GM12801 (cell line): ENCODE data around the gene ADCYAP1R1.

ENCODE experiments used
- CTCF ChIP-seq: IDR thresholded peaks from one replicate; pipeline ENCODE4 v1.5.1; 2011; ENCODE audit warnings: control low read depth; ENCODE audit not compliant: insufficient read length; ENCODE audit errors: extremely low read depth

Gene ADCYAP1R1

DNA sequence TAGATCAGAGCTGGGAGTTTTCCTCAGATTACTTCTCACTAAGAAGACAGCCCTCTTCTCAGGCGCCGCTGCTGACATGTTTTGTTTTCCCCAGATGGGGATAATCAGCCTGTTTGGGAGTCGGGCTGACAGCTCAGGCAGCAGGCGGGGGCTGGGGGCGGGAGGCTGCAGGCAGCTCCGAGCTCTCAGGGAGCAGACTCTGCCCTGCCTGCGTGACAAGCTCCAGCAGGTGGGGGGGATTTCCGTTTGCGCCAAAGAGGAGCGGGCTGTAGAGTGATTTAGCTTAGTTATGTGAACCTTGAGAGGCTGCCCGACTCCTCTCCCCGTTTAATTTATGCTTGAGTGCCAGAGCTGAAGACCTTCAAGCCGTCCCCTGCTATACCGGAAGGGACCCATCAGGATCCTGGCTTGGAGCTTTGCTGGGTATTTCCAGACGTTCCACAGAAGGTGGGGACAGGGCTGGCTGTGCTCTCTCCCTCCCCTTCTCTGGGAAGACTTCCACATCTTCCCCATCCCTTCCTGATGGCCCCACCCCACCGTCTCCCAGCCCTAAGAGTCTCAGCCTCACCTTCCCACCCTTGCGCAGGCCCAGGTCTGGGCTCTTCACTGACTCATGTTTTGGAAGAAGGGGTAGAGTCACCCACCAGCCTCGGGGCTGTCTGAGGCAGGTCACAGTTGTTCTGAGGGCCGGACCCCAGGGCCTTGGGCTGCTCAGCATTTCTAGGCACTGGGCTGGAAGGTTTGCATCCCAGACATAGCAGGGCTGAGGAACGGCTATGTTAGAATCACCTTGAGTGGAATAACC lies 24.7 kb upstream of the ADCYAP1R1 start:
- no peak for TF ChIP-seq CTCF

DNA sequence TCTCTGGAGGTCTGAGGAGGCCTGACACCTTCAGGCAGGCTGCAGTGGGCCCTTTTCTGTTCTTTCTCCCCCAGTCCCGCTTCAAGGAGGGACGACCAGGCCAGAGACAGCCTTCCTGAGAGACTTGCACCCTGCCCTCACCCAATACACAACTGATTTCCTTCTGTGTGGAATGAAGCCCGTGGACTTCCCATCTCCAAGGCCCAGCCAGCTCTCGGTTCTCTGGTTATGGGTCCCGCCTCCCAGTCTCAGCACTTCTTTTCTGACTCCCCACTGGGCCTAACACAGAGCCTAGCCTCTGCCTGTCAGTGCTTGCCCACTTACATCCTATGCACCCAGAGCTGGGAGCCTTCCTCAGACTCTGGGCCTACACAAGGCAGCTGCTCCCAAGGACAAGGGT lies 24.1 kb upstream of the ADCYAP1R1 start:
- no peak for TF ChIP-seq CTCF

DNA sequence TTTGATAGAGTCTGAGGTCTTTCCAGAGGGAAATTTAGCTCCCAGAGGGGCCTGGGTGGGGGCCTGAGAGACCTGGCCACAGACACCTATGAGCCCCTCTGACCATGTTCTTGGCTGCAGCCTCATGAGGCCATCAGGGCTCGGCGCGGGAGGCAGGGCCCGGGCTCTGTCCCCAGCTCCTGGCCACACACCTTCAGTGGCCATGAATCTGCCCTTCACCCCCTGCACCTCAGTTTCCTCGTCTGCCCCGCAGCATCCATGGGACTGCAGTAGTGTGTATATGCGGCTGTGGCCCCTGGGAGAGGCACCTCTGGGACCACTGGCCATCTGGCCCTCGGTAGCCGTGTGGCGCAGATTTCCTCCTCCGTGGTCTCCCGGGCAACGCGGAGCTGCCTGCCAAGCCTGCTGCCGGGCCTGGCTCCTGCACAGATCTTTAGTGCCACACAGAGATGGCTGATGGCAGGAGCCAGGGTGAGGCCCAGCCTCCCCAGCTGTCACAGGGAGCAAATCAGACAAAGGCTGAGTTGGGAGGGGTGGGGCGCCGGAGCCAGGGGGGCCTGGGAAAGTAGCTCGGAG lies 23.6 kb upstream of the ADCYAP1R1 start:
- TF ChIP-seq CTCF = no peak

DNA sequence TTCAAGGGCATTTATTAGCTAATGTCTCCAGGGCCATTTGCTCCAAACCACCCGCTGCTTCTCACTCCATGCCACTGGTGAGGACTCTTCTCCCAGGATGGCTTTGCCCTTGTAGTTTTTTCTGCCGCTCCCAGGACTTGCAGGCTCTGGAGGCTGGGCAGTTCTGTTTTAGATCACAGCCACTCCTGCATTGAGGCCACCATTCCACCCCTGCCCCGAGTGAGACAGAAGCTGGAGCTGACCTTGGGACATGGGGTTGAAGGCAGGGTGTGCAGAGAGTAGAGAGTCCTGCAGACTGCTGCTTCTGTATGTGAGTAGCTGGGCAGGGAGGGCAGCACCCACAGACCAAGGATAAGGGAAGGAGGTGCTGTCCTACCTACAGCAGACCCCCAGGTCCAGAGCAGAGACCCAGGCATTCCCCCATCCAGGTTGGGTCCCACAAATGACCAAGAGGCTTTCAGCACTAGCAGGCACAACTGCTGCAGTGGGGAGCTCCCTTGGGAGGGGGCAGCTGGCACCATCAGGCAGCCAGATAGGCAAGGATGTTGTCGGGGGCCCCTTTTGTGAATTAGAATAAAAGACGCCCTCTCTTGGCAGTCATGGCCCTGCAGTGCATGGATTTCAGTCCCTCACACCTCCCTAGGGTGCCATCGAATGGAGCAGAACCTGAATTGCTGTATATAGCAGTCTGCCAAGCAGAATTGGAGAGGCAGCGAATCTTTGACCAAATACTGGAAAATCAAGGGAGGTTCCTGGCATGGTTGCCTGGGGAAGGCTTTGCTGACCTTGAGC lies 22.7 kb upstream of the ADCYAP1R1 start:
- no peak for TF ChIP-seq CTCF

DNA sequence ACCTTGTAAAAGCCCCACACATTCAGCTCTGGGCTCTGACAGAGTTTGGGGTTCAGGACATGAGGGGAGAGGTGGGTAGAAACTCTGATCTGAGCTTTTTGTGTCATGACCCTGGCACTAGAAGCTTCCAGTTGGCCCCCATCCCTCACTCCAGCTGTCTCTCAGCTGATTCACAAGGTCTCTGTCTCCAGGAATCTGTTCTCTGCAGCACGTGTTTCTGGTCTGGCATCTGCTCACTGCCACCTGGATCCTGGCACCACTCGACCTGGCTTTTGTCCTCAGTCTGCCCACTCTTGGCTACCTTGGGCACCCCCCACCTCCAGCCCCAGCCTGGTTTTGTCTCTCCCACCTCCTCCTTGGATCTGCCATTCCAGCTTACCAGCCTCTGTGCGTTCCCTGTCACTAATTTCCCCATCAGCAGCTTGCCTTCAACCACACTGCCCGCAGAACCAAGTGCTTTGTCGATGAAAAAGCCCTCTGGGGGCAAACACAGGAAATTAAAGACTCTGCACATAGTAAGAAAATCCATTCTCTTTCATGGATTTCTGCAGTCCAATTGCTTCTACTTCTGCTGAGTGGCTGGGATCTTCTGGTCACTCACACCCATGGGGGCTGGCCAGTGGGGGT lies 18.3 kb upstream of the ADCYAP1R1 start:
- TF ChIP-seq CTCF = no peak

GRCh38 chr7:31036924-31037323 lies 15.2 kb upstream of the ADCYAP1R1 start:
- TF ChIP-seq CTCF = no peak

DNA sequence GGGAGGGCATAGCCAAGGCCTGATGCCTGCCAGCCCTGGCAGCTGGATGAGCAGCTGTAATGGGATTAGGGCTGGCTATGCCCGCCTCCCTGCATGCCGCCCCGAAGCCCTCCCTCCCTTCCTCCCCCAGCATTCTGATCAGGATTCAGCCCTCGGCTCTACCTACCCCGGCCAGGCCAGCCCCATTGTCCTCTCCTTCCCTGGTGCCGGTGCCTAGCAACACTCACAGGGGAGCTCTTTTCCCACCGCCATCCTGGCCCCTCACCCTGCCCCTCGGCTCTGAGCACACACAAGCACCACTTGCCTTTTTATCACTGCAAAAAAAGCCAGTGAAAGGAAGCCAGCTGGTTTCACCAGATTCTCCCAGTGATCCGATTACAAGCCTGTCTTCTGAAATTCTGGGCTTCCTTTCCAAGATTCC lies 9.0 kb upstream of the ADCYAP1R1 start:
- TF ChIP-seq CTCF = no peak
